ENCODE results near the gene PTPRD.

Gene PTPRD

DNA sequence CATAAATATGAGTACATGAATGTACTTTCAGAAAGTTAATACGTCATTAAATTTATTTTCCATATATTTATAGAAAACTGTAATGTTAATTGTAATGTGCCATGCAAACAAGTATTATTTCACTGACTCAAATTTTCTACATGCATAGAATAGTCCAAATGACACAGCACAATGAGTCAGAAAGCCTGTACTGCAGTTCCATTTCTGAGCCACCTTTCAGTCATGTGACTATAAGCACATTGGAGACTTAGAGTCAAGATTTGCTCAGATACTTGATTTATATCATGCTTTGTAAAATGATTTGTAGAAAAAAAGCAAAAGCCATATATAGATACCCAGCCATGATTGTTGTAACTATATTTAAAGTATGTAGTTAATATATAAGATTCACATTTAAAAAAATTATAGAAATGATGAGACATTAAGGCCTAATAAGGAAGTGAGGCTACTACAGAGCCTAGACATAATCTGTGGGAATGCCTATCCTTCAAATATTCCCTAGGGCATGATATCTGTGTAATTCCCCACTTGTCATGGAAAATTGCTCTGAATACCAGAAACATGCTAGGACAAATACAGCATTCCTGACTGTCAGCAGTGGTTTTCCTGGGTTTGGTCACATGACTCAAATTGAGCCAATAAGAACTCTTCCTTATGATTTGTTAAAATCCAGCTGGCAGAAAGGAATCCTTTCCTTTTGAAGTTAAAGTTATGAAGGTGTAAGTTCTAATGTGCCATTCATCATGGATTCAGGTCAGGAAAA lies 50.0 kb downstream of the PTPRD start:
- H3K4me3 ChIP-seq (ENCODE audit: insufficient read length, low read depth): no peak overlapping the region
- no peaks in the 10 kb centered on the region for H3K4me1 ChIP-seq (ENCODE audit: insufficient read depth, insufficient read length)
- TF ChIP-seq ZNF274 (IDR thresholded peaks at IDR 0.05; ENCODE audit: low read depth, low read length) (no peak), YY1 (IDR thresholded peaks at IDR 0.05; ENCODE audit: insufficient read depth, insufficient read length) (no peak)

DNA sequence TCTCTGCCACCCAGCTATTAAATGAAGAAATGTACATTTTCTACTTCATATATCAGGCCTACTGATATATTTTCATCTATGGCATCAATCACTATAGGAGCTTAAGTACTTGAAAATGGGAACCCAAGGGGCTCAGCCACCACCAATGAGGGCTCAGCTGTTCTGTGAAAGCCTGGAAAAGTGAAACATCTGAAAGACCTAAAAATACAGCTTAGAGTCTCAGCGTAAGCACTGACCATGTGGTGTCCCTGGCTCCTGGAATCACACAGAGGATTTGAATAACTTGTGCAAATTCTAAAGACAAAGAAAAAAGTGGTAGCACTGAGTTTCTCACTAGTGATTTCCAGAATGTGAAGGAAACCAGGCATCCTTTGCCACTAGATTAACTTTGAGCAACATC lies 64.5 kb downstream of the PTPRD start:
- DNase-seq (ENCODE audit: low read depth, low spot score): no peak
- Histone ChIP-seq H3K36me3 (ENCODE audit: insufficient read depth, insufficient read length, low read length) (no peaks in the 10 kb centered on the region), H3K4me1 (ENCODE audit: insufficient read depth, insufficient read length) (no peaks in the 10 kb centered on the region), H3K27me3 (ENCODE audit: insufficient read depth, insufficient read length) (no peaks in the 10 kb centered on the region), H3K9me3 (ENCODE audit: insufficient read depth, low read length) (no peaks in the 10 kb centered on the region), H3K4me3 (ENCODE audit: insufficient read length, low read depth) (no peak overlapping the region), H3K9ac (ENCODE audit: insufficient read length, low read depth) (no peak overlapping the region)
- TF ChIP-seq SUZ12 (IDR thresholded peaks at IDR 0.05; ENCODE audit: extremely low read depth, insufficient read depth, insufficient read length): no peak
- TF ChIP-seq ZNF274 (IDR thresholded peaks at IDR 0.05; ENCODE audit: low read depth, low read length): no peak
- TF ChIP-seq YY1 (IDR thresholded peaks at IDR 0.05; ENCODE audit: insufficient read depth, insufficient read length): no peak

More for the DNA sequence above, 50.0 kb downstream of the PTPRD start:
- no peaks in the 10 kb centered on the region for H3K36me3 ChIP-seq (ENCODE audit: insufficient read depth, insufficient read length, low read length)
- no peaks in the 10 kb centered on the region for H3K9me3 ChIP-seq (ENCODE audit: insufficient read depth, low read length)
- H3K9ac ChIP-seq (ENCODE audit: insufficient read length, low read depth): no peak overlapping the region
- no peaks in the 10 kb centered on the region for H3K27me3 ChIP-seq (ENCODE audit: insufficient read depth, insufficient read length)
- DNase-seq (ENCODE audit: low read depth, low spot score): no peak

DNA sequence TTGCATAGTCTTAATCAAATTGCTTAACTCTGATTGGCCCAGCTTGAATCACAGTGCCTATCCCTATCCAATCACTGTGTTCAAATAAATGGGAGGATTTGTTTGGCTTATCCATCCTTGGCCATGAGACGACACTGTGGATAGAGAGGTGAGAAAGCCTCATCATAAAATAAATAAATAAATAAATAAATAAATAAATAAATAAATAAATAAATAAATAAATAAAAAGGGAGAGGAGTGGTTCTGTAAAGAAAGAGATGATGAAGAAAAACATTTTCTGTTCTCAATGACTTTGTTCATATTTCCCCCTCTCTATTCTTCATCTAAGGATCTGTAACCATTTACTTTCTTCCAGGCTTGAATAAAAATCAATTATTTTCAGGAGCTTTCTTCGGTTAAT lies 74.7 kb downstream of the PTPRD start:
- Histone ChIP-seq H3K4me3 (ENCODE audit: insufficient read length, low read depth) (no peak overlapping the region), H3K36me3 (ENCODE audit: insufficient read depth, insufficient read length, low read length) (no peaks in the 10 kb centered on the region), H3K9me3 (ENCODE audit: insufficient read depth, low read length) (no peaks in the 10 kb centered on the region), H3K4me1 (ENCODE audit: insufficient read depth, insufficient read length) (no peaks in the 10 kb centered on the region), H3K9ac (ENCODE audit: insufficient read length, low read depth) (no peak overlapping the region), H3K27me3 (ENCODE audit: insufficient read depth, insufficient read length) (no peaks in the 10 kb centered on the region)
- no peak for DNase-seq (ENCODE audit: low read depth, low spot score)
- TF ChIP-seq ZNF274 (IDR thresholded peaks at IDR 0.05; ENCODE audit: low read depth, low read length) (no peak), YY1 (IDR thresholded peaks at IDR 0.05; ENCODE audit: insufficient read depth, insufficient read length) (no peak), SUZ12 (IDR thresholded peaks at IDR 0.05; ENCODE audit: extremely low read depth, insufficient read depth, insufficient read length) (no peak)

DNA sequence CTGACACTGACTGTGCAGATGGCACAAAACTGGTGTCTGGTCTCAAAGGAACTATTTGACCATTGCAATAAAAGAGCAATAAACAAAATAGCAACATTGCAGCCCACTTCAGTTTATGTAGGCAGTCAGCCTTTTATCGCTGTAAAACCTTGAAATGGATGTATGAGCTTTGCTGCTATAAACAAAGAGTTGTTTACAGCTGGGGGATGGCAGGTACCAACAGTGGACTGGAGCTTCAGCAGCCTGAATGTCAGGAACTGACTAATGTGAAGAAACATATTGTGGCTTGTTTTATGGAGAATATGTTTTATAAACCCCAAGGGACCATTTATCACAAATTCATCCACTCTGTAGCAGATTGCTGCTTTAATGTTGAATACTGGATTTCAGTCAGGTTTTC lies 78.0 kb downstream of the PTPRD start:
- H3K4me3 ChIP-seq (ENCODE audit: insufficient read length, low read depth): no peak overlapping the region
- no peaks in the 10 kb centered on the region for H3K27me3 ChIP-seq (ENCODE audit: insufficient read depth, insufficient read length)
- no peak overlapping the region for H3K9ac ChIP-seq (ENCODE audit: insufficient read length, low read depth)
- H3K36me3 ChIP-seq (ENCODE audit: insufficient read depth, insufficient read length, low read length): no peaks in the 10 kb centered on the region
- no peaks in the 10 kb centered on the region for H3K4me1 ChIP-seq (ENCODE audit: insufficient read depth, insufficient read length)
- no peak for DNase-seq (ENCODE audit: low read depth, low spot score)
- no peaks in the 10 kb centered on the region for H3K9me3 ChIP-seq (ENCODE audit: insufficient read depth, low read length)
- TF ChIP-seq YY1 (IDR thresholded peaks at IDR 0.05; ENCODE audit: insufficient read depth, insufficient read length) (no peak), ZNF274 (IDR thresholded peaks at IDR 0.05; ENCODE audit: low read depth, low read length) (no peak), SUZ12 (IDR thresholded peaks at IDR 0.05; ENCODE audit: extremely low read depth, insufficient read depth, insufficient read length) (no peak)

DNA sequence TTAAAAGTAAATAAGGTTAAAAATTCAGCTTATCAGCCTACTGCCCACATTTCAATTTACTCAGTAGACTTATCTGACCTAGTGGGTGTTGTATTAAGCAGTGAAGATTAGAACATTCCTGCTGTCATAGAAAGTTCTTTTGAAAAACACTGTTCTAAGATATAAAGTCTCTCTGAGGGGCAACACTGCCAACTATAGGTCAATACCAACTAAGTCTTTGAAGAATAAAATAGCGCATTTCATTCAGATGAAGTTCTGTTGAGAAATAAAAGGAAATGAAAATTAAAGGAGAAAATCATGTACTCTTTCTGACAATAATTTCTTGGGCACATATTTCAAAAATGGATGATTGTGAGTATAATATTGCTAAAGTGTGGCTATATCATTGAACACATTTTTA lies 86.8 kb downstream of the PTPRD start:
- Histone ChIP-seq H3K4me1 (ENCODE audit: insufficient read depth, insufficient read length) (no peaks in the 10 kb centered on the region), H3K4me3 (ENCODE audit: insufficient read length, low read depth) (no peak overlapping the region), H3K9ac (ENCODE audit: insufficient read length, low read depth) (no peak overlapping the region), H3K9me3 (ENCODE audit: insufficient read depth, low read length) (no peaks in the 10 kb centered on the region), H3K36me3 (ENCODE audit: insufficient read depth, insufficient read length, low read length) (no peaks in the 10 kb centered on the region), H3K27me3 (ENCODE audit: insufficient read depth, insufficient read length) (no peaks in the 10 kb centered on the region)
- DNase-seq (ENCODE audit: low read depth, low spot score): no peak
- no peak for TF ChIP-seq ZNF274 (IDR thresholded peaks at IDR 0.05; ENCODE audit: low read depth, low read length)
- no peak for TF ChIP-seq YY1 (IDR thresholded peaks at IDR 0.05; ENCODE audit: insufficient read depth, insufficient read length)
- no peak for TF ChIP-seq SUZ12 (IDR thresholded peaks at IDR 0.05; ENCODE audit: extremely low read depth, insufficient read depth, insufficient read length)

DNA sequence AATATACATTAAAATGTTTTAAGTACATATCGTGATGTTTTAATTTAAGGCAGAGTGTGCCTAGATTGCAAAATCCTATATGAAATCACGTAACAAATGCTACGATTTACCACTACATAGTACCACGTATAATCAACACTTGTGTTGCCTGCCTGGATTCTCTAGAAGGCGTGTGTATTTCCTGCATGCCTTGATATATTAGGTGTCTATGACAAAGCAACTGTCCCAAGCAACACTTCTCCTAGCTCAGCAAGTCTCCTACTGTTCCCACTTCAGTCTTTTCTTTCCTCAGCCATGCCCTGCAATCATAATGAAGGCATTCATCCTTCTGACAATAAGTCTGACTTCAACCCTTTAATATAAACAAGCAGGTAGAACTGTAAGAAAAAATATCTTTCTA lies 89.6 kb downstream of the PTPRD start:
- no peaks in the 10 kb centered on the region for H3K9me3 ChIP-seq (ENCODE audit: insufficient read depth, low read length)
- no peak overlapping the region for H3K4me3 ChIP-seq (ENCODE audit: insufficient read length, low read depth)
- no peaks in the 10 kb centered on the region for H3K27me3 ChIP-seq (ENCODE audit: insufficient read depth, insufficient read length)
- no peak for TF ChIP-seq YY1 (IDR thresholded peaks at IDR 0.05; ENCODE audit: insufficient read depth, insufficient read length)
- no peak for TF ChIP-seq SUZ12 (IDR thresholded peaks at IDR 0.05; ENCODE audit: extremely low read depth, insufficient read depth, insufficient read length)
- no peak for TF ChIP-seq ZNF274 (IDR thresholded peaks at IDR 0.05; ENCODE audit: low read depth, low read length)
- no peaks in the 10 kb centered on the region for H3K4me1 ChIP-seq (ENCODE audit: insufficient read depth, insufficient read length)
- H3K36me3 ChIP-seq (ENCODE audit: insufficient read depth, insufficient read length, low read length): no peaks in the 10 kb centered on the region
- no peak for DNase-seq (ENCODE audit: low read depth, low spot score)
- H3K9ac ChIP-seq (ENCODE audit: insufficient read length, low read depth): no peak overlapping the region

DNA sequence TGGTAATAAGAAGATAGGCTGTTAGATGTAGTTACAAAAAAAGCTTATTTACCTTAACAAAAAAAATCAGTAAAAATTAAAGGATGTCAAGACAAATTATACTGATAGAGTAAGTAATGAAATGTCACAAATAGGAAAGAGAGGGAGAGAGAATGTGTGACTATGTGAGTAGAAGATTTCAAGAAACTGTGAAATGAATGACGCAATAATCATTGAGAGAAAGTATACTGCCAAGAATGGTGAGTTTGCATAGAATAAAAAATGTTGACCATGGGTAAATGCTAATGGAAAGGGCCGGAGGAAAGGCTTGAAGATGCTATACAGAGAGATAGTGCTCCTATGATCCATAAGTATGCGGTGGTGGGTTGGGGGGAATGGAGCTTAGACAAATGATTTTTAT lies 100.7 kb downstream of the PTPRD start:
- Histone ChIP-seq H3K9ac (ENCODE audit: insufficient read length, low read depth) (no peak overlapping the region), H3K9me3 (ENCODE audit: insufficient read depth, low read length) (no peaks in the 10 kb centered on the region), H3K4me1 (ENCODE audit: insufficient read depth, insufficient read length) (no peaks in the 10 kb centered on the region), H3K27me3 (ENCODE audit: insufficient read depth, insufficient read length) (no peaks in the 10 kb centered on the region), H3K36me3 (ENCODE audit: insufficient read depth, insufficient read length, low read length) (no peaks in the 10 kb centered on the region), H3K4me3 (ENCODE audit: insufficient read length, low read depth) (no peak overlapping the region)
- DNase-seq (ENCODE audit: low read depth, low spot score): no peak
- TF ChIP-seq ZNF274 (IDR thresholded peaks at IDR 0.05; ENCODE audit: low read depth, low read length) (no peak), SUZ12 (IDR thresholded peaks at IDR 0.05; ENCODE audit: extremely low read depth, insufficient read depth, insufficient read length) (no peak), YY1 (IDR thresholded peaks at IDR 0.05; ENCODE audit: insufficient read depth, insufficient read length) (no peak)
